Measurements from ENCODE around the gene CCDC28A.

Gene CCDC28A

DNA sequence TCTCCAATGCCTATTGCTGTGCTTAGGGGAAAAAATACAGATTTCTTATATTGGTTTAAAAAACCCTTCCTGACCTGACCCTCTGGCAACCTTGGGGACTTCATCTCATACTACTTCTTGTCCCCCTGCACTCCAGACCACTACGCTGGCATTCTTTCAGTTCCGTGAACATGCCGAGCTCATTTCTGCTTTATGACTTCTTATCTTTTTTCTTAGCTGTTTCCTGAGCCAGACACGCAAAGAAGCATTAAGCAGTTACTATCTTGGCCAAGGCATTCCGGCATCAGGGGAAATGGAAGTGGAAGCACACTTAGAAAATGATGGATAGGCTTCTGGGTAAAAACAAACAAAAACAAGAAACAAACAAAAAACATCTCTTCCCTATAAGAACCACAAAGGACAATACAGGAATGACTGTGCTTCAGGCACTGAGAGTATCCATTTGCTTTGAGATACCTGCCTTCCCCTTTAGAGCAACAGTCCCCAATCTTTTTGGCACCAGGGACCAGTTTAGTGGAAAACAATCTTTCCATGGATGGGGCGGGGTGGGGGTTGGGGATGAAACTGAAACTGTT is 4.4 kb upstream of the CCDC28A start:
- no peak overlapping the region for H3K4me3 ChIP-seq (ENCODE audit: low read depth, low read length)
- TF ChIP-seq, protein P1, sequence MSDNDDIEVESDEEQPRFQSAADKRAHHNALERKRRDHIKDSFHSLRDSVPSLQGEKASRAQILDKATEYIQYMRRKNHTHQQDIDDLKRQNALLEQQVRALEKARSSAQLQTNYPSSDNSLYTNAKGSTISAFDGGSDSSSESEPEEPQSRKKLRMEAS (IDR thresholded peaks at IDR 0.05; ENCODE audit: low read depth, low read length) = no peak
- TF ChIP-seq MYC (IDR thresholded peaks at IDR 0.05; ENCODE audit: low read depth, low read length) = no peak
- TF ChIP-seq, protein P2, sequence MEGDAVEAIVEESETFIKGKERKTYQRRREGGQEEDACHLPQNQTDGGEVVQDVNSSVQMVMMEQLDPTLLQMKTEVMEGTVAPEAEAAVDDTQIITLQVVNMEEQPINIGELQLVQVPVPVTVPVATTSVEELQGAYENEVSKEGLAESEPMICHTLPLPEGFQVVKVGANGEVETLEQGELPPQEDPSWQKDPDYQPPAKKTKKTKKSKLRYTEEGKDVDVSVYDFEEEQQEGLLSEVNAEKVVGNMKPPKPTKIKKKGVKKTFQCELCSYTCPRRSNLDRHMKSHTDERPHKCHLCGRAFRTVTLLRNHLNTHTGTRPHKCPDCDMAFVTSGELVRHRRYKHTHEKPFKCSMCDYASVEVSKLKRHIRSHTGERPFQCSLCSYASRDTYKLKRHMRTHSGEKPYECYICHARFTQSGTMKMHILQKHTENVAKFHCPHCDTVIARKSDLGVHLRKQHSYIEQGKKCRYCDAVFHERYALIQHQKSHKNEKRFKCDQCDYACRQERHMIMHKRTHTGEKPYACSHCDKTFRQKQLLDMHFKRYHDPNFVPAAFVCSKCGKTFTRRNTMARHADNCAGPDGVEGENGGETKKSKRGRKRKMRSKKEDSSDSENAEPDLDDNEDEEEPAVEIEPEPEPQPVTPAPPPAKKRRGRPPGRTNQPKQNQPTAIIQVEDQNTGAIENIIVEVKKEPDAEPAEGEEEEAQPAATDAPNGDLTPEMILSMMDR (IDR thresholded peaks at IDR 0.05; ENCODE audit: low read depth, low read length) = no peak
- no peak for TF ChIP-seq POLR2A (IDR thresholded peaks at IDR 0.05; ENCODE audit: extremely low read depth, insufficient read length)
- DNase-seq (ENCODE audit: low read depth) = no peak

DNA sequence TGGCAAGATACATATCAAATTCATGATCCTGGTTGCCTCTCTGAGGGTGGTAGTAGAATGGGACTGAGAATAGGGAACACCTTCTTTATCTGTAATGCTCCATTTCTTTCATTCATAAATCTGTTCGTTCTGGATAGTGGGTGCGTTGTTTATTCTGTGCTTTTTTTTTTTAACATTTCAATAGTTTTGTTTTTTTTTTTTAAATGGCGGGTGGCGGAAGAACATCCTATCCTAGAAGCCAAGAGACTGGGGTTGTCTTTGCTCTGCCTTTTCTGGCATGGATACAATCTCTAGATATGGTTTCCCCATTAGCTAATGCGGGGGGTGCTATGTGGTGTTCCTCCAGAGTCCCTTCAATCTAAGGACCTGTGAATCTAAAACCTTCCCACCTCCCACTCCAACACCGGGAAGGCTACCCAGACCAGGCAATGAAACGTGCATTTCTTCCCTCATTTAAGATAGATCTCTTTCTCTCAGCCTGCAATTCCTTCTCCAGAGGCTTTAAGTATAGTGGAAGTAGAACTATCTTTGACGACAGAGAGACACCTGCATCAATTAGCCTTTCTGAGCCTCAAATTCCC is 883 bp upstream of the CCDC28A start:
- TF ChIP-seq, protein P1 (IDR thresholded peaks at IDR 0.05; ENCODE audit: low read depth, low read length) = no peak
- TF ChIP-seq POLR2A (IDR thresholded peaks at IDR 0.05; ENCODE audit: extremely low read depth, insufficient read length) = no peak
- no peak for DNase-seq (ENCODE audit: low read depth)
- peak overlapping the region; percentile 96 for H3K4me3 ChIP-seq (ENCODE audit: low read depth, low read length)

DNA sequence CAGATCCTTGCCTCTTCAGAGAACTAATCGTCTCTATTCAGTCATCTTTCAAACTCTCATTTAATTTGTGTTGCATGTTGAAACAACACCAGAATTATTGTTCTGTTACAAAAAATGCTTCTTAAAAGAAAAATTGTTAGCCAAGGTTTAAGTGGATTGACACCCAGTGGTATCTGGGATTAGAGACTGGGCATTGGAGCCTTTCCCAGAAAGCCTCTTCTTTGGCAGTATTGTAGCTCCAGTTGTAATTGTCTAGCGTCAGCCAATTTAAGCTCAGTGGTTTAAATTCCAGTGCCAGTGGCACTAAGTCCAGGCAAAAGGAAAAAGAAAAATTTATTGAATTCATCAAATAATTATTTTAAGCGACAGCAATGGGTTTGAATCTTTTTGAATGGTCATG is 801 bp downstream of the CCDC28A start:
- TF ChIP-seq, protein P1 (IDR thresholded peaks at IDR 0.05; ENCODE audit: low read depth, low read length) = no peak
- TF ChIP-seq POLR2A (IDR thresholded peaks at IDR 0.05; ENCODE audit: extremely low read depth, insufficient read length) = no peak
- DNase-seq (ENCODE audit: low read depth) = no peak
- H3K4me3 ChIP-seq (ENCODE audit: low read depth, low read length) = peak overlapping the region; percentile 96

DNA sequence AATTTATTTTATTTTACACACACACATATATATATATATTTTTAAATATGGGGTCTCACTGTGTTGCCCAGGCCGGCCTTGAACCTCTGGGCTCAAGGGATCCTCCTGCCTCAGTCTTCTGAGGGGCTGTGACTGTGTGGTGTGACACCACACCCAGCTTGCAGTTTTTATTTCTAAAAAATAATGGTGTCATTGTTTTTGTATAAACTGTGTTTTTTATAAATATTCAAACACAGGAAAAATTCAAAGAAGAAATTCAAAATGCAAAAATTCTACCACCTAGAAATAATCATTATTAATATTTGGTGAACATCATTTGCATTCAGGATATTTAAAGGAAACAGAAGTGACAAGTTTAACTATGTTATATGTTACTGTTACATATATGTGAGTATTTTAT is 3.1 kb downstream of the CCDC28A start:
- no peak overlapping the region for H3K4me3 ChIP-seq (ENCODE audit: low read depth, low read length)
- DNase-seq (ENCODE audit: low read depth) = no peak
- TF ChIP-seq POLR2A (IDR thresholded peaks at IDR 0.05; ENCODE audit: extremely low read depth, insufficient read length) = no peak
- TF ChIP-seq MYC (IDR thresholded peaks at IDR 0.05; ENCODE audit: low read depth, low read length) = no peak
- TF ChIP-seq, protein P1 (IDR thresholded peaks at IDR 0.05; ENCODE audit: low read depth, low read length) = no peak
- TF ChIP-seq, protein P2 (IDR thresholded peaks at IDR 0.05; ENCODE audit: low read depth, low read length) = no peak

DNA sequence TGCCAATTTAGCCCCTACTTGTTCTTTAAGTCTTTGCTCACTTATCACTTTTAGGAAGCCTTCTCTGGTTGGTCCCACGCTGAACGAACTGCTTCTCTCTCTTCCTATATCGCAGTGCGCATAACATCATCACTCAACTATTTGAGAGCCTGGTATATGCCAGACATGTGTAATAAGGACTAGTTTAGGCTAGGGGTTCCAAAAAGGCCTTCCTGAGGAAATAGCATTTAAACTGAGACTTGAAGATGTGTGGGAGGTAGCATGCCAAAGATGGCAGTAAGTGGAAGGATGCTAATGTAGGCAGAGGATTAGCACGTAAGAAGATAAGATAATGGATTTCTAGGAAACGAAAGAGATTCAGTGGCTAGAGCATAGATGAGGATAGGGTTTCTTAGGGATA is 4.8 kb downstream of the CCDC28A start:
- no peak for DNase-seq (ENCODE audit: low read depth)
- TF ChIP-seq, protein P1 (IDR thresholded peaks at IDR 0.05; ENCODE audit: low read depth, low read length) = no peak
- TF ChIP-seq, protein P2 (IDR thresholded peaks at IDR 0.05; ENCODE audit: low read depth, low read length) = no peak
- no peak for TF ChIP-seq POLR2A (IDR thresholded peaks at IDR 0.05; ENCODE audit: extremely low read depth, insufficient read length)
- no peak for TF ChIP-seq MYC (IDR thresholded peaks at IDR 0.05; ENCODE audit: low read depth, low read length)

DNA sequence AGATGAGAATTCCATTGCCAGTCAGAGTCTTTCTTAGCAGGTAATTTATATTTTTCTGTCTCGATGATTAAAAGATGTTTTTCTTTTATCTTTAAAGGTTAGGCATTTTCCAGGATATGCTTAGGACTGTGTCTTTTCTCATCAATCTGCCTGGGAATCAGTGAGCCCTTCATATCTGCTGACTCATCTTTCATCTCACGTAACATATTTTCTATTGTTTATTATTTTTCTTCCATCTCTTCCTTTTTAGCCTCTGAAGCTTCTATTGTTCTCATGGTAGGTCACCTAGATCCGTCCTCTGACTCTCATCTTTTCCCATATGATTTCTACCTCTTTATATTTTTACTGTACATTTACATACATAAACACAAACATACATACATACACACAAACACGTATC is 8.7 kb downstream of the CCDC28A start:
- DNase-seq (ENCODE audit: low read depth) = no peak
- no peak overlapping the region for H3K4me3 ChIP-seq (ENCODE audit: low read depth, low read length)
- TF ChIP-seq POLR2A (IDR thresholded peaks at IDR 0.05; ENCODE audit: extremely low read depth, insufficient read length) (no peak), MYC (IDR thresholded peaks at IDR 0.05; ENCODE audit: low read depth, low read length) (no peak)
- TF ChIP-seq, protein P2 (IDR thresholded peaks at IDR 0.05; ENCODE audit: low read depth, low read length) = no peak
- TF ChIP-seq, protein P1 (IDR thresholded peaks at IDR 0.05; ENCODE audit: low read depth, low read length) = no peak

More for the DNA sequence above, 4.8 kb downstream of the CCDC28A start:
- no peak overlapping the region for H3K4me3 ChIP-seq (ENCODE audit: low read depth, low read length)

Measured in NB4 (cell line).